Stimulated activated CD4-positive, alpha-beta T cell treated with anti-CD3 and anti-CD28 coated beads, Interleukin-1b, Interleukin-23, amount 100 ng/mL, for 1 hour (primary cell): ENCODE data around the gene ARHGAP42.
"Not testable (repeated sequence)": the region's sequence is repeated elsewhere in the genome, so short reads cannot be mapped to it uniquely, and the experiment has no call there.

Experiments
- DNase-seq, 2 donors: peaks; one replicate each; pipeline ENCODE4 v3.0.0-alpha.2; 2020; ENCODE audit warnings: low read depth in 2 of 2

ARHGAP42 gene

DNA sequence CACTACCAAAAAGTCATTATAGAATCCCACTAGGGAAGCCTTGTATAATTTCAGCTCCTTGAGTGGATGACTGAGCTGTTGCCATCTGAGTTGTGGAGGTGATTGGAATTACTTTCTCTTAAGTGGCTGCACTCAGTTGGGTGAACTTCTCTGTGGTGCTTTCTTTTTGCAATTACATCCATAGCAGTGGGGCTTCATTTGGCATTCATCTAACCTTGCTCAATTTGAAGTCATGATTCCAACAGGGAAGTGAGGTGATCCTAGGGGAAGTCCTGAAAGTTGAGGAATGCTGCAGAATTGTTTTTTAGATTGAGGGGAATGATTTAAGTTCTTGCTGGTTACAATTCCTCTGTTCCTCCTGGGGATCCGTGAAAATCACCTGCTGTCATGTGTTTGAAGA lies 39.6 kb downstream of the ARHGAP42 start:
- DNase-seq, result no peak

DNA sequence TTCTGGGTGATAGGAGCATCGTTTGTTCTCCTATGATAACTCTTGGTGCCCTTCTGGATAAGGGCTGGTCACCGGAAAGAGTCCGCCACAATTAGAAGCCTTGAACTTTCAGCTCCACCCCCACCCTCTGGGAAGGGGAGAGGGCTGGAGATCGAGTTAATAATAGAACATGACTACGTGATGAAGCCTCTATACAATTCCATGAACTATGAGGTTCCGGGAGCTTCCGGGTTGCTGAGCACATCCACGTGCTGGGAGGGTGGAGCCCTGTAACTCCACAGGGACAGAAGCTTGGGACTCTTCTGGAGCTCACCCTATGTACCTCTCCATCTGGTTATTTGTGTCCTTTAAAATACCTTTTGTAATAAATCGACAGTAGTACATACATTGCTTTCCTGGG lies 40.3 kb downstream of the ARHGAP42 start:
- no peak for DNase-seq

DNA sequence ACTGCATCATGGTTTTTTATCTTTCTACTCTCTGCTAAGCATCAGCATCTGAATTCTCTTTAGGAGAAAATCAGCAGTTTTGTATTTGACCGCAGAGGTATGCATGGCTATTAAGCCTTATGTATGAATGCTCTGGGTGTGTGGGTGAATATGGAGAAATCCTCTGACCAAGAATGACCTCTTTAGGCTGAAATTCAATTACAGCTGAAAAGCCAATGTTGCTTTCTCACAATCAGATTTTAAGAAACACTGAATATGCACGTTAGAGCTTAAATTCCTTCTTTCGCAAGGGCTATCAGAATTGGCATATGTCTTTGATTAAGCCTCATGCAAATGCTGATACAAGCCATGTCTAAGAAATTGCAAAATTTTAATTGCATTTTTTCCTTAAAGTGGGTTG lies 43.2 kb downstream of the ARHGAP42 start:
- no peak for DNase-seq

DNA sequence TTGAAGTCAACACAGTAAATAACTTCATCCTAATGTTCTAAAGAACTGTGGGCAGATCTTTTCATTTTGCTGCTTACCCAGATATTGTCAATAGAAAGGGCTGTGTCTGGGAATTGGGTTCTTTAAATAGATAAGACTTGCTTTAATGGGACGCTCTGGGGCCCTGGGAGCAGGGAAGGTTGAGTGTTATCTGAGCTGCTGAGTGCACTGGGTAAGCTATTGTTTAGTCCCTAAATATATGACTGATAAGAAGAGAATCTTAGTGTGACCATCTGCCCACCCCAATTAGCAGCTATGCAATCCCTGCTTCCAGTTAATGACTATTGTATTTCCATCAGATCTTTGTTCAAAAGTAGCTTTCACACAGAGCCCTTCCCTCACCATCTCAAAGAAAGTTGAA lies 44.4 kb downstream of the ARHGAP42 start:
- DNase-seq, result no peak

DNA sequence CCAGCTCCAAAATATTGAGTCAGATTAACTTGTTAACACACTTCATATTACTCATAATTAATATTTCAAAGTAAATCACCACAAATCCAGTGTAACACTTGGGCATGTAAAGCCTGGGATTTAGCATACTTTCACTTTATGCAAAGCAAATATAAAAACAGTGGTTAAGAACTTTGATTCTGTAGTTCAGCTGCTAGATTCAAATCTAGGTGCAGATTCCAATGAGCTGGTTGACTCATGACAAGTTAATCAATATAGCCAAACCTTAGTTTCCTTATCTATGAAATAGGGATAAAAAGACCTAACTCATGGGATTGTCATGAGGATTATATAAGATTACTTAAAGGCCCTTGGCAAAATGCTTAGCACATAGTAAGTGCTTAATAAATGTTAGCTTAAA lies 45.9 kb downstream of the ARHGAP42 start:
- DNase-seq, result no peak

DNA sequence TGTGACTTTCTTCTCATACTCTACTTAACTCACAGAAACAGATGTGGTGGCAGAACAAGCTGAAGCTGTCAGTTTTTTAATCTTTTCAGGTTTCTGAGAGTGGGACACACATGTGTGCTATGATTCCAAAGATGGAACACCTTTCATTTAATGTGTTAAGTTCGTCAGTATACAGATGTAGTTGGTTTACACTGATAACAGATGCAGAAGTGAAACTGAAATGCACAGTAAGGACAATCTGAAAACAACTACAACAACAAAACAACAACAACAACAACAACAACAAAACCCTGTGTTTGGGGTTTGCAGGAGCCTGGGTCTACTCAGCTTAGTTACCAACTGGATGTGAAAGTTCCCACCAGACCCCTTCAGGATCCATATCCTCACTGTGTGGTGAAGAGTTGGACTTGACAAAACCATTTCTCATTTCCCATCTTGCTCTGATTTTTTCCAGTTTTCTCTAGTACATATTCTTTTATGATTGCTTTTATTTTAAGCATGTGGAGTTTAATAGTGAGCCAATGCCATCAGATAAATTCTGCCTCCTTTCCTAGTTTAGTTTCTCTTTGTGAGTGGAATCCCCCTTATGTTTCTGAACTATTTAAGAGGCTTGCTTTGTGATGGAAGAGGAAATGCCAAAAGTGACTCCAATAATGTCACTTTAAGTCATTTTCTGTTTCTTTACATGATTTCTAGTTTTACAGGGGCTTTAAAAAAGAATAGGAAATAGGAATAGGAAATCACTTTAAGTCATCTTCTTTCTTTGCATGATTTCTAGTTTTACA lies 47.8 kb downstream of the ARHGAP42 start:
- DNase-seq, result no peak

DNA sequence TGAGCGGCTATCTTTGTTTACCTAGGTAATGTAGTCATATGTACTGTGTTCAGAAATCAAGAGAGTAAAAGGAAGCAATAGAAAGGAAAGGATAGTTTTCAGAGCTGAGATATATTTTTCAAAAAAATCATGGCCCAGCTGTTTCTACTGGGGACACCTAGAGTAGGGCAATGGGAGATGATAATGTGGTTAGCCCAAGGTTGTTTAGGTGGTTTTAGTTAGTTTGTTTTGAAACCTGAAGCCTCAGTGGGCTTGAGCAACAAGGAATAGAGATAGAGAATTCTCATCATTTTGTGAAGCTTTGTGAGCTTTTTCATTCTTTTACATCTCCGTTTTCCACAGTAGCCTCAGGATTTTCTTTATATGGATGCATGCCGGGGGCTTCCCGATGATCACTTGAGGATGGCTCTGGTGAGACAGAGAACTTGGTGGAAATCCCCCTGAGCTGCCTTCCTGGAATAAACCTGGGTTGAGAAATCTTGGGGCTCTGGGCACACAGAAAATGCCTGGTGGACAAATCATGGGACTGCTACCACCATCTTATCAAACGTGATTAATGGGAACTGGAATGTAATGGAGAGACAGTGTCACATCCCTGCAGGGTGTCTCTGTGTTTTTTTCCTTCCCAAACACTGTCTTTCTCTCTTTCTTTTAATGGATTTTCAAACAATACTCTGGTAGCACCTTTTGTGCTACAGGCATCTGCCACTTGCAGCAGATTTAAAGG lies 49.0 kb downstream of the ARHGAP42 start:
- no peak for DNase-seq

DNA sequence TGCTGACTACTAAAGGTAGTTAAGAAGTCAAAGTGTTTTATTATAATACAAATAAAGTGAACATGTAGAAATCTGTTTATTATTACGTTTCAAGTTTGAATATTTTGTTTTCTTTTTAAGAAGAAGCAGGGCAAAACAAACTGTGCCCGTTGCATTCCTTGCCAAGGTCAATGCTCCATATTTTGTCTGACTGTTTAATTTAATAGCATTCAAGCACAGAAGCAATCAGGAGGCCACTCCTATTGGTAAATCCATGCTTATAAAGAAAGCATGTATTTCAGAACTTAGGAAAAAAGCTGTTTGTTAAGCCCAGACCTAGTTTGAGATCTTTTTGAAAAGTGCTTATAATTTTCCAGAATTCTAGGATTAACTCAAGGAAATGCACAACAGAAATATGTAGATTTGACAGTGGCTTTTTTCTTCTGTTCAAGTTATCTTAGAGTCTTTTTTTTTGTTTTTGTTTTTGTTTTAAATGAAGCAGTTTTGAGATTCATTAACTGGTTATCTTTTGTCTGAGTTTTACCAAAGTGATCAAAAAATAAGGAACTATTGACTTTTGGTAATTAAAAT lies 51.7 kb downstream of the ARHGAP42 start:
- no peak for DNase-seq

DNA sequence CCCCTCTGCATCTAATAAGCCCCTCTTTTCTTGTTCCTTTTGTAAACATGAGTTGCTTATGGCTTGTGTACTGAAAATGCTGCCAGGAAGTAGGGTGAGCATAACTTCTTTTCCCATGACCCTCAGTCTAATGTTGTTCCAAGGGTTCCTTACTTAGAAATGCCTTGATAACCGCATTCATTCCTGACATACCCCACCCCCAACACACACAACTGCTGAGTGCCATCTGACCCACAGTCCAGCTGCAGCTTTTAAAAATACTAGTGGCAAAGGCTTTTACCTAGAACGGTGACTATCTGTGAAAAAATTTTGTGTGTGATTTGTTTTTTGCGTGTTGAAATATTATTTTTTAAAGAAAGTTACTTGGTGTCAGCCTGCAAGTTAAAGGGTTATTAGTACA lies 52.6 kb downstream of the ARHGAP42 start:
- no peak for DNase-seq

DNA sequence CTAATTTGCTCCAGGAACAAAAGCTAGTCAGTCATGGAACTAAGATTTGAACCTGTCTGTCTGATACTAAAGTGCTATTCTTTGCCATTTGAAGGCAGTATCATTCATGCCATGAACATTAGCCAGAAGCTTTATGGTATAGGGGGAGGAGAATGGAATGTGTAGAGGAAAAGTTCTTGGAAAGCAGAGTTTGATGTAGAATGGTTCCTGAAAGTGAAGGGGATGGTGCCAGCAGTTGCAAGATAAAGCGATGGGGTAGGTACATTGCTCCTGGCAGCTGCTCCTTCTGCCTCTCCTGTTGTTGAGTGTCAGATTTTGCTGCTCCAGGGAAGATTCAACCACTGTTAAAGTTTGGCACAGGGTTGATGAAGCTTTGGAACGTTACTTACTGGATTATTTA lies 53.4 kb downstream of the ARHGAP42 start:
- no peak for DNase-seq

DNA sequence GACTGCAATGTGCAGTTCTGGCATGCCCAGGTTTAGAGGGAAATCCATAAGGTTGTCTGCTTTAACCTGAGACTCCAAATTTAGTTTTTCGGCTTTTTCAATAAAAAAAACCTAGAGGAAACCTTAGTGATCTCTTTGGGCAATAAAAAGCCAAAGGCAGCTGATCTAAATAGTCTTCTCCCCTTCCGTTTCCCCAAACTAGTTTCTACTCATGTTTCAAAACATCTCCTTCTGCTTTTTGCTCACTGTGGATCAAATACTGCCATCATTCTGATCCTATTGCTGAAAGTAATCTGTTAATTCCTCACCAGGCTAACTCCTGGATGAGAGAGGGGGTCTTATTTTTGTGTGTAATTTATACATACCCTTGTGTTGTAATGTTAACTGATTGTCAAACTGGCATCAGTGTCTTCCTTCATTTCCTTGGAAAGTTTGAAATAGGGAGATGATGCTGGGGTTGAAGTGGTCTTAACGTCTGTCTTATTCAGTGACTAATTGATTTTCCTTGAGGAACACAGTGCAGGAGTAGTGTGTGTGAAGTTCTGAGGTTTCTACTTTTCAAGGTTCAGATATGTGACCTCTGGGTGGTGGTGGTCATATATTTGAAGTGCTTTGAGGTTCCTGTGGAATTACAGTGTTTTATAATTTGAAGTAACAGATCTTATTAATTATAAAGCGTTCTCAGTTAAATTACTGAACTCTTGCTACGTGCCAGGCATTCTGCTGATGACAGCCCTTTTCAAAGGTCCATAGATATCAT lies 55.0 kb downstream of the ARHGAP42 start:
- no peak for DNase-seq

DNA sequence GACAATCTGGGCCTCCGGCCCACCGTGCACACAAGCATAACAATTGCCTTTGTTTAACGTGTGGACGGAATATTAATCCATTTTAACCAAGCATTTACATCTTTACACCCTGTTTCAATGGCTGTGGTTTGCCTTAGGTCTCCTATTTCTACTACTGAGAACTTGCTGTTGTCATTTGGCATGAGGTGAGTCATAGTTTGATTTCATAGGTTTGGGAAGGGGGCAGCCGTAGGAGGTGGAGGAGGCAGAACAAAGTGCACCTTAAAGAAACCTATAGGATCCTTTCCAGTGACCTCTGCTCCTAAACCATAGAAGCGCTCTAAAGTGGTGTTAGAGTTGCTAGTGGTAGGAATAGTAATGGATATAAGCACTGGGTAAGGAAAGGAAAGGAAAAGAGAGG lies 59.4 kb downstream of the ARHGAP42 start:
- DNase-seq, result no peak

DNA sequence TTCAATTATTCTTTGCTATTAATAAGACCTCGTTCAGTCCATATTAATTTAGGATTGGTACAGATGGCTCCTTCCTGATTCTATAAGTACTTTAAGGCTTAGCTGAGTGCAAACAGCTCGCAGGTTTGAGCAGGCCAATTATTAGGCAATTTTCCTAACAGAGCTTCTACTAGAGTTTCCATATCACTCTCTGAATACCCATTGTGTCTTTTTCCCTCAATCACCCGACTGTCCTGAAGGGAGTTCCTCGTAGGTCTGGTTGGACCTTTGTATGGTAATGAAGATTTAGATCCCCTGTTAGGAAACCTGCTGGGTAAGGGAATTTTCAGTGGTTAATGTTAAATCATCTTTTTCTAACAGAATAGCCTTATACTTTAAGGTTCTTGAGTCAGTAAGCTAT lies 61.1 kb downstream of the ARHGAP42 start:
- DNase-seq, result no peak

DNA sequence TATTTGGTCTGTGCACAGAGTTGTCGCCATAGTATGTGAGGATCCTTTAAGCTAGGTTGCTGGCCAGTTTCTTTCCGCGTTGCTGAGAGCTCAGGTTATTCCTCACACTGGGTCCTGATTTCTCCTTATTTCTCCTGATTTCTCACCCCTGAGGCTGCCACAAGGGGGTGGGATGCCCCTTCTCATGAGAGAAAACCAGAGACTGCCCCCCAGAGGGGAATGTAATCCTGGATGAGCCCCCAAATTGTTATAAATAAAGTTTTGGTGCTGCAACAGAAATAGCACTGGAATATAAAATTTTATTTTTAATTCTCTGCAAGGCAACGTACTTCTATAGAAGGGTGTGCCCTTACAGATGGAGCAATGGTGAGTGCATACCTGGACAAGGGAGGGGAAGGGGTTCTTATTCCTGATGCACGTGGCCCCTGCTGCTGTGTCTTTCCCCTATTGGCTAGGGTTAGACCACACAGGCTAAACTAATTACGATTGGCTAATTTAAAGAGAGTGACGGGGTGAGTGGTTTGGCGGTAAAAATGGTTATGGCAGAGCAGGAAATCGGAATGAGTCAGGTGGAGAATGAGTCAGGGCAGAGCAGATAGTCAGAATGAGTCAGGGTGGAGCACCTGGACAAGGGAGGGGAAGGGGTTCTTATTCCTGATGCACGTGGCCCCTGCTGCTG lies 62.9 kb downstream of the ARHGAP42 start:
- DNase-seq, result not testable (repeated sequence)

DNA sequence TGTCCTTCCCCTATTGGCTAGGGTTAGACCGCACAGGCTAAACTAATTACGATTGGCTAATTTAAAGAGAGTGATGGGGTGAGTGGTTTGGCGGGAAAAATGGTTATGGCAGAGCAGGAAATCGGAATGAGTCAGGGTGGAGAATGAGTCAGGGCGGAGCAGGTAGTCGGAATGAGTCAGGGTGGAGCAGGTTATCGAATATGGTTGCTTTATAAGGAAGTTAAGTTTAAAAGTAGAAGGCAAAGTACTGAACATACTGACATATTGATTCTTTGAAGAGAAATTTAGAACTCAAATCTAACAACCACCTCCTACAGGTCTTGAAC lies 63.4 kb downstream of the ARHGAP42 start:
- DNase-seq, result not testable (repeated sequence)

DNA sequence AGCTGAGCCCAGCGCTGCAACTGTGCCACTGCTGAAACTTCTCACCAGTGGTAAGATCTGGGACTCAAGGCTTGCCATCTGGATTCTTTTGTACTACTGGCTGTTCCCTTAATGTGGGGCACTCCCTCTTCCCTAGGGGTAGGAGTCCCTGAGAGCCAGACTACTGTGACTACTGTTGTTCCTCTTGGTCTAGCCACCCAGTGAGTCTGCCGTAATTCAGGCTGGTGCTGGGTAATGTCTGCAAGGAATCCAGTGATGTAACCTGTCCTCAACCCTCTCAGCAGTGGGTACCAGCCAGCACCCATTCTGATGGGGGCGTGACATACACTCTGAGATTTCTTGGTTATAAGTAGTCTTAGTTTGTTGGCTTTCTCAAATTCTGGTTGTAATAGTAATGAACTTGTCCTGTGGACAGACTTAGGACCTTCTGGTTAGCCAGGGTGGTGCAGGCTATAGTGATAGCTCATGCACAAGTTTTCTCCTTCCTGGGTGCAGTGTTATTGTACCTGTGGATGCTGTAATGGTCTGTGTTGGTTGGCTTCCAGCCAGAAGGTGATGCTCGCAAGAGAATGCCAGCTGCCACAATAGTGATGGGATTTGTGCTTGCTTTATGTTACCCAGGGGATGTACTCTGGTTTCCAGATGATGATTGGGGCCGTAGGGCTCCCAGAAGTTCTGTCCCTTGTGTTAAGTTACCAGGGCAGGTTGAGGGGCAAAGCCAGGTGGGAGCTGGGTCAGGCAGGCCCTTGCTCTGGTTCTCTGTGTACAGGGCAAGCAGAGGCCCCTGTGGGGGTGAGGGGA lies 65.5 kb downstream of the ARHGAP42 start:
- no peak for DNase-seq

DNA sequence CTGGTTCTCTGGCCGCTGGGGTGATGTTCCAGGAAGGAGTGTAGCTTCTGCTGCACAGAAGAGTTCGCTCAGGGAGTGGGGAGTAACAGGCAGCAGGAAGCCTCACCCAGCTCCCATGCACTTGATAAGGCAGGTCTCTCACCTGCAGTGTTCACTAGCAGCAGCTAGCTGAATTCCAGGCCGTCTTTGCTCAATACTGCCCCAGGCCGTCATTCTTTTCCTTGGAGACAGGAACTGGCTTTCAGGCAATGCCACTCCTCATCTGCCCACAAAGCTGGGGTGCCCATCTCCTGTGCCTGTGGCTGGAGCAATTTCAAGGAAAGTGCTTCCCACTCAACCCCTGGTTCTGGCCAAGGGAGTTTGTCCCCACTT lies 66.1 kb downstream of the ARHGAP42 start:
- DNase-seq, result no peak

DNA sequence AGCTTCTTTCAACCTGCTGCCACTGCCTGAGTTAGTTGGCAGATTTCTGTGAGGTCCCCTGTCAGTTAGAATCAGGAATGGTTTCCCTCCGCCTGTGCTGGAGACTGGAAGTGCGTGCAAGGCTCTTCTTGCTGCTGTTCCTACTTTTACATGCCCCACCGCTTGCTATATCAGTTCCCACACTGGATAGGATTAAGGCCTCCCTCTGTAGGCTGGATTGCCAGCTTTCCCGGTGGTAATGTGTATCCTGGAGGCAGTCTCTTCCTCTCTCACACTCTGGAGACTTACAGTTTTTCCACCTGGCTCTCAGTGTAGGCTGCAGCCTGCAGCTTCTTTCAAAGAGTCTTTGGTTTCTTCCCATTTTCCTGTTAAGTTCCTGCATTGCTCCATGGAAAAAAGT lies 66.5 kb downstream of the ARHGAP42 start:
- no peak for DNase-seq

DNA sequence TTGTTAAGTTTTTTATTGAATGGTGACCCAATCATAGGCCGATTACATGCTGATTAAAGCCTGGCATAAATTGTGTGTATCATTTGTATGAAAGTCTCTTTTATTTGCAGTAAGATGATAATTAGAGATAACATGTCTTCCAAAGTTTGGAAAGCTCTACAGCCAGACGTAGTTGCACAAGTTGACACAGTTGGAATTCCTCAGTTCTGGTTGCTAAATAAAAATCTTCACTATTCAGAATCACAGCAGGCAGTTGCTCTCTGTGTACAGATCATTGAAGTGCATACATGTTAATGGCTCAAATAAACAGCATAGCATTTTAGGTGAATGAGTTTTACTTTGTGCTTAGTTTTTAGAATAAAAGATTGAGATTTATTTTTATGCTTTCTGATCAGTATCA lies 69.5 kb downstream of the ARHGAP42 start:
- no peak for DNase-seq

DNA sequence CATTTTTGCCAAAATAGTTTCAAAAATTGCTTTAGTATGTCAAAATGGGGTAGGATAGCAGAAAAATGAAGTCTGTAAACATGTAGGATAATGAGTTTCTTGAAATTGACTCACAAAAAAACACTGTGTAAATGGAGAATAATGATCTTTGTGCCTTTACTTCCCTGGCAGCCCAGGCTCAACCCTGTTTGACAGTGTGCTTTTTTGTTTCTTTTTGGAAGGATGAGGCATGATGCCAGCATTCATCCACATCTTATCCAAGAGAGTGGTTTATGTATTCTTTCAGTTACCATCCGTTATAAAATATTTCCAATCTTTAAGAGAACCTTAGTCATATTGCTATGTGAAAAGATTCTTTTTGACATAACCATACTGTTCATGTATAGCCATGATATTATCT lies 70.6 kb downstream of the ARHGAP42 start:
- no peak for DNase-seq

DNA sequence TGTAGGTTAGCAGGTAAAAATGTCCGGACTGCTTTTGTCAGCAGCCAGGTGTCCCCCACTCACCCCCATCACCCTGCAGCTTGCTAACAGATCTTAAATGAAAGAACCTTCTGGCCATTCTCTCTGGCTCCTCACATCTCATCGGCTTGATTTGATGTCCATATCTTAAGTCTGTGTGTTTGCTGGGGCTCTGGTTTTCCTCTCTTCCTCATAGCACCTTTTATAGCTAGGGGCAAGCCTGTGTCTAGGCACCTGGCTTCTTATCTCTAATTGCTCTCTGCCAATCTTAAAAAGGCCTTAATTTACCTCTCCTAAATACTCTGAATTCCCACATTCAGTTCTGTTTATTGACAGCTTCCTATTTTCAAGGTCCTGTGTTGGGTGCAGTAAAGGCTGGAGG lies 72.0 kb downstream of the ARHGAP42 start:
- no peak for DNase-seq
